Mucosa of descending colon (tissue), 3 donors: ENCODE data around the gene C1QL4. TPM values are rescaled to one million over a fixed set of nuclear protein-coding genes. Genes with fewer than 3 reads are reported as not detected.
A peak's percentile ranks its signal among the peaks of the same experiment; 100 is the strongest.

Experiments
- ATAC-seq: fragments of 200-7000 bp; cut with Tn5 transposase; one replicate; pipeline ENCODE4 v1.9.1; 2020; ENCODE audit warnings: mild to moderate bottlenecking, moderate library complexity
- DNase-seq, 3 donors: peaks; one replicate each; pipeline ENCODE4 v3.0.0-alpha.2; 2020
- H3K36me3 ChIP-seq: fragments of 200-600 bp; one replicate; pipeline ENCODE4 v1.8.0; 2021; ENCODE audit warnings: low read depth, mild to moderate bottlenecking
- H3K4me1 ChIP-seq: fragments of 200-600 bp; one replicate; pipeline ENCODE4 v1.8.0; 2021; ENCODE audit warnings: low read depth, mild to moderate bottlenecking
- H3K4me3 ChIP-seq: fragments of 200-600 bp; one replicate; pipeline ENCODE4 v1.8.0; 2021; ENCODE audit warnings: mild to moderate bottlenecking
- H3K9me3 ChIP-seq: fragments of 200-600 bp; one replicate; pipeline ENCODE4 v1.8.0; 2021; ENCODE audit warnings: mild to moderate bottlenecking
- CTCF ChIP-seq: fragments of 200-600 bp; IDR thresholded peaks from one replicate; pipeline ENCODE4 v1.8.0; 2022; ENCODE audit warnings: antibody characterized with exemption, mild to moderate bottlenecking
- intact Hi-C, 2 donors: fragments of 100-400 bp; cut with DNase I in 1 of 2; cut with micrococcal nuclease in 1 of 2; formaldehyde crosslinking; loops; one replicate each; pipeline versions ENCODE4 v1.11.0 to v1.11.1; 2022; cut with DNase I, micrococcal nuclease
- total RNA-seq, 3 donors: library from RNA; stranded (reverse); fragmentation: NEBNext Ultra II Directional in 2 of 3; extraction: Animal tissue kit (Norgen Biotek cat#: 25700) in 2 of 3; gene quantifications; one replicate each; pipeline versions ENCODE4 v1.2.1 to v1.2.4, GENCODE V29; 2021 to 2023
- donor health status: DM: no; HTN: no; CAD: no; lungs with moderate emphysema.
- donor health status: DM: no; HTN: no; CAD: no.
- donor health status: DM: no; HTN: yes; CAD: no.

Gene C1QL4
- total RNA-seq, 3 donors from 2014 or later = not detected

- Histone ChIP-seq H3K4me3 (no peak overlapping the region), H3K4me1 (peaks cover 5% of the 10 kb centered on the region), H3K36me3 (no peaks in the 10 kb centered on the region), H3K9me3 (no peaks in the 10 kb centered on the region)
- intact Hi-C loops = no loop called here
- no peak for TF ChIP-seq CTCF
- DNase-seq (no peak), ATAC-seq (no peak)
Measured at GRCh38 chr12:49364989-49365388, 28.0 kb upstream of the C1QL4 start.

DNA sequence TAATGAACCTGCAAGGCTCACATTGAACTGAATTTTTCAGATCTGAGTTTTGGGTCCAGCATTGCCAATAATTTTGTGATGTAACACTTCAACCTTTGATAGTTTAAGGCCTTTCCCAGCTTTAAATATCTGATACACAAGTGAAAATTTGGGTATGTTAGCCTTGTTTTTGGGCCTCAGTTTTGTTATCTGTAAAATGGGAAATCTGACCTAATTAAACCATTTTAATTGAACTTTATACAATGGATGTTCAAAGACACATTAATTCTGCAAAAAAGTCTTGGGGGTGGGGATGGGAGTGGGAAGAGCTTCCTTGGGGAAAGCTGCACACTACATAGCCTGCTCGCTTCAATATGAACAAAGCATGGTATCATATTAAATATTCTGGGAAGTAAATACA is 25.1 kb upstream of the C1QL4 start:
- intact Hi-C loops = no loop called here
- Histone ChIP-seq H3K4me1 (peaks cover 5% of the 10 kb centered on the region), H3K36me3 (no peaks in the 10 kb centered on the region), H3K4me3 (no peak overlapping the region), H3K9me3 (no peaks in the 10 kb centered on the region)
- TF ChIP-seq CTCF = no peak
- no peak for DNase-seq
- no peak for ATAC-seq

DNA sequence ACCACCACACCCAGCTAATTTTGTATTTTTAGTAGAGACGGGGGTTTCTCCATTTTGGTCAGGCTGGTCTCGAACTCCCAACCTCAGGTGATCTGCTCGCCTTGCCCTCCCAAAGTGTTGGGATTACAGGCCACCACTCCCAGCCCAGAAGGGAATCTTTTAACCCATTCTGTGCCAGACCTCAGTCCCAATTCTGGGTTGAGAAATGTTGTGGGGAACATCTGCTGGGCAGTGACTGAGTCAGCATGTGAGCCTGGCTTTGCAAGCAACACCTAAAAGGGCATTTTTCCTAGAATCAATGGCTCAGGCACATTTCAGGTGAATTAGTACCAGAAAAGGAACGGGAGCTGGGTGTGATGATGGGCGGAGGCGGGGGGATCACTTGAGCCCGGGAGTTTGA is 22.7 kb upstream of the C1QL4 start:
- H3K36me3 ChIP-seq = no peaks in the 10 kb centered on the region
- no peak for TF ChIP-seq CTCF
- intact Hi-C loops = loop anchor here (2.0 to 10.0 kb wide), 2 partner anchors 155 kb away; no protein-coding TSS in a partner anchor
- no peaks in the 10 kb centered on the region for H3K4me1 ChIP-seq
- ATAC-seq = no peak
- no peak for DNase-seq
- no peaks in the 10 kb centered on the region for H3K9me3 ChIP-seq
- H3K4me3 ChIP-seq = no peak overlapping the region

DNA sequence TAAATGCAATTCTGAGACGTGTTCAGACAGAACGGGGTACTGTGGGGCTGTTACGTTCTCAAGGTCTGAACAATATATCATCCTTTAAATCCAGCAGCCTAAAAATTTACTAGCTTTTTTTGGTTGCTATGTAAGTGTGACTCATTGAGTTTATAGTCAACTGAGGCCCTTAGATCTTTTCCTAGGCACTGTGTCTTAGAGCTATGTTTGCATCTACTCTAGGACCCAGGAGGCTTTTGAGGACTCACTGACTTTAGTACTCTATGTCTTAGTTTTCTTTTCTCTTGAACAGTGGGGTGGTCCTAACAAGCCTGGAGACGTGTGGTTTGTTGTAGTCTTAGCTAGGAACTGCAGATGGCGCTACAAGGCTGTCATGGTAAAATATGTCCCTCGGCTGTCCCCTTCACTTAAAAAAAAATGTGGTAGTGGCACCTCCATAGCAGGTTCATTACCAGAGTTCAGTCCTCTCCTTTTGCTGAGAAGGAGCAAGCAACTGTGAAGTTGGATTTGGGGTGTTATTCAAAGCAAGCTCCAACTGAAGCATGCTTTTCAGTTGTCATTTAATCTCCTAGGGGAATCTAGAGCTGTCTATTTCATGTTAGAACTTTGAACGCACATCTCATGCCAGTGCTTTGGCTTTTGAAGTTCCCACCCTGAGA is 21.6 kb upstream of the C1QL4 start:
- H3K9me3 ChIP-seq = no peaks in the 10 kb centered on the region
- DNase-seq (peak in 1 of 3 donors; percentile 76), ATAC-seq (peak; percentile 84)
- H3K4me1 ChIP-seq = no peaks in the 10 kb centered on the region
- no peak overlapping the region for H3K4me3 ChIP-seq
- H3K36me3 ChIP-seq = no peaks in the 10 kb centered on the region
- intact Hi-C loops = loop anchor here (2.0 to 10.0 kb wide), 2 partner anchors 156 kb away; no protein-coding TSS in a partner anchor
- peak; percentile 30 for TF ChIP-seq CTCF

GRCh38 chr12:49357103-49357678 is 20.2 kb upstream of the C1QL4 start:
- no peaks in the 10 kb centered on the region for H3K9me3 ChIP-seq
- ATAC-seq (no peak), DNase-seq (no peak)
- H3K4me3 ChIP-seq = no peak overlapping the region
- H3K4me1 ChIP-seq = no peaks in the 10 kb centered on the region
- no peak for TF ChIP-seq CTCF
- intact Hi-C loops = loop anchor here in 1 of 2 donors (10.0 kb wide), 1 partner anchor 158 kb away; no protein-coding TSS in a partner anchor
- H3K36me3 ChIP-seq = no peaks in the 10 kb centered on the region
